HEK293 (cell line): Measurements from ENCODE around the gene PTGES2.

Experiments
- FEZF1 ChIP-seq: fragments of 450-650 bp; formaldehyde crosslinking; IDR thresholded peaks from 2 replicates; pipeline ENCODE4 v1.5.1; 2016; ENCODE audit warnings: missing biosample characterization, missing genetic modification characterization
- GLI2 ChIP-seq: fragments of 450-650 bp; formaldehyde crosslinking; IDR thresholded peaks from 2 replicates; pipeline ENCODE4; 2017; ENCODE audit warnings: missing biosample characterization, missing genetic modification characterization, low read depth, borderline replicate concordance
- HOXA7 ChIP-seq: sonication (generic); formaldehyde crosslinking; IDR thresholded peaks from 2 replicates; pipeline ENCODE4 v1.8.1; 2022; ENCODE audit warnings: missing genetic modification reagents, borderline replicate concordance
- KLF10 ChIP-seq: fragments of 450-650 bp; IDR thresholded peaks from 2 replicates; pipeline ENCODE4 v1.5.1; 2018; ENCODE audit warnings: missing biosample characterization, mild to moderate bottlenecking, missing genetic modification characterization
- MYNN ChIP-seq: fragments of 450-650 bp; formaldehyde crosslinking; IDR thresholded peaks from 2 replicates; pipeline ENCODE4 v1.5.1; 2016; ENCODE audit warnings: missing biosample characterization, missing genetic modification characterization, borderline replicate concordance
- SP3 ChIP-seq: fragments of 450-650 bp; formaldehyde crosslinking; IDR thresholded peaks from 2 replicates; pipeline ENCODE4 v1.5.1; 2016; ENCODE audit warnings: missing biosample characterization, missing genetic modification characterization
- YY1 ChIP-seq: fragments of 450-650 bp; formaldehyde crosslinking; IDR thresholded peaks from 2 replicates; pipeline ENCODE4 v1.5.1; 2018; ENCODE audit warnings: missing biosample characterization, missing genetic modification characterization
- ZBTB17 ChIP-seq: fragments of 450-650 bp; formaldehyde crosslinking; IDR thresholded peaks from 2 replicates; pipeline ENCODE4 v1.5.1; 2016; ENCODE audit warnings: missing biosample characterization, missing genetic modification characterization
- ZNF114 ChIP-seq: fragments of 450-650 bp; formaldehyde crosslinking; IDR thresholded peaks from 2 replicates; pipeline ENCODE4 v1.5.0; 2017; ENCODE audit warnings: missing biosample characterization, missing genetic modification characterization
- ZNF133 ChIP-seq: fragments of 450-650 bp; formaldehyde crosslinking; IDR thresholded peaks from 2 replicates; pipeline ENCODE4 v1.5.1; 2016; ENCODE audit warnings: missing biosample characterization, missing genetic modification characterization
- ZNF146 ChIP-seq: fragments of 450-650 bp; formaldehyde crosslinking; IDR thresholded peaks from 2 replicates; pipeline ENCODE4 v1.5.1; 2016; ENCODE audit warnings: missing biosample characterization, missing genetic modification characterization
- ZNF221 ChIP-seq: fragments of 450-650 bp; formaldehyde crosslinking; IDR thresholded peaks from 2 replicates; pipeline ENCODE4 v1.5.1; 2017; ENCODE audit warnings: missing biosample characterization, missing genetic modification characterization, borderline replicate concordance
- ZNF341 ChIP-seq: fragments of 450-650 bp; formaldehyde crosslinking; IDR thresholded peaks from 2 replicates; pipeline ENCODE4; 2016; ENCODE audit warnings: low read depth, missing biosample characterization, missing genetic modification characterization
- ZNF37A ChIP-seq: fragments of 450-650 bp; IDR thresholded peaks from 2 replicates; pipeline ENCODE4 v1.5.1; 2018; ENCODE audit warnings: missing biosample characterization, missing genetic modification characterization
- ZNF521 ChIP-seq: fragments of 450-650 bp; formaldehyde crosslinking; IDR thresholded peaks from 2 replicates; pipeline ENCODE4 v1.5.1; 2017; ENCODE audit warnings: missing biosample characterization, mild to moderate bottlenecking, missing genetic modification characterization
- ZNF548 ChIP-seq: fragments of 450-650 bp; formaldehyde crosslinking; IDR thresholded peaks from 2 replicates; pipeline ENCODE4 v1.5.1; 2016; ENCODE audit warnings: missing biosample characterization, missing genetic modification characterization
- ZNF610 ChIP-seq: fragments of 450-650 bp; formaldehyde crosslinking; IDR thresholded peaks from 2 replicates; pipeline ENCODE4 v1.5.1; 2016; ENCODE audit warnings: missing biosample characterization, missing genetic modification characterization, borderline replicate concordance
- ZNF707 ChIP-seq: fragments of 450-650 bp; formaldehyde crosslinking; IDR thresholded peaks from 2 replicates; pipeline ENCODE4 v1.5.1; 2016; ENCODE audit warnings: missing biosample characterization, missing genetic modification characterization
- ZNF777 ChIP-seq: fragments of 450-650 bp; formaldehyde crosslinking; IDR thresholded peaks from 2 replicates; pipeline ENCODE4 v1.5.1; 2017; ENCODE audit warnings: missing biosample characterization, missing genetic modification characterization, borderline replicate concordance
- TF ChIP-seq, protein P1 (sequence below): fragments of 450-650 bp; formaldehyde crosslinking; IDR thresholded peaks from 2 replicates; pipeline ENCODE4 v1.5.1; 2016; ENCODE audit warnings: missing biosample characterization, missing genetic modification characterization
- TF ChIP-seq, protein P2 (sequence below): fragments of 450-650 bp; formaldehyde crosslinking; IDR thresholded peaks from 2 replicates; pipeline ENCODE4 v1.5.1; 2016; ENCODE audit warnings: missing biosample characterization, missing genetic modification characterization
- TF ChIP-seq, protein P3 (sequence below): fragments of 450-650 bp; formaldehyde crosslinking; IDR thresholded peaks from 2 replicates; pipeline ENCODE4 v1.5.1; 2016; ENCODE audit warnings: missing biosample characterization, missing genetic modification characterization
- TF ChIP-seq, protein P4 (sequence below): fragments of 450-650 bp; formaldehyde crosslinking; IDR thresholded peaks from 2 replicates; pipeline ENCODE4 v1.5.1; 2016; ENCODE audit warnings: missing biosample characterization, missing genetic modification characterization
- TF ChIP-seq, protein P5 (sequence below): fragments of 450-650 bp; formaldehyde crosslinking; IDR thresholded peaks from 2 replicates; pipeline ENCODE4 v1.5.1; 2016; ENCODE audit warnings: missing biosample characterization, missing genetic modification characterization
- TF ChIP-seq, protein P6 (sequence below): fragments of 450-650 bp; formaldehyde crosslinking; IDR thresholded peaks from 2 replicates; pipeline ENCODE4 v1.5.1; 2016; ENCODE audit warnings: missing biosample characterization, missing genetic modification characterization, low read depth

Gene PTGES2

DNA sequence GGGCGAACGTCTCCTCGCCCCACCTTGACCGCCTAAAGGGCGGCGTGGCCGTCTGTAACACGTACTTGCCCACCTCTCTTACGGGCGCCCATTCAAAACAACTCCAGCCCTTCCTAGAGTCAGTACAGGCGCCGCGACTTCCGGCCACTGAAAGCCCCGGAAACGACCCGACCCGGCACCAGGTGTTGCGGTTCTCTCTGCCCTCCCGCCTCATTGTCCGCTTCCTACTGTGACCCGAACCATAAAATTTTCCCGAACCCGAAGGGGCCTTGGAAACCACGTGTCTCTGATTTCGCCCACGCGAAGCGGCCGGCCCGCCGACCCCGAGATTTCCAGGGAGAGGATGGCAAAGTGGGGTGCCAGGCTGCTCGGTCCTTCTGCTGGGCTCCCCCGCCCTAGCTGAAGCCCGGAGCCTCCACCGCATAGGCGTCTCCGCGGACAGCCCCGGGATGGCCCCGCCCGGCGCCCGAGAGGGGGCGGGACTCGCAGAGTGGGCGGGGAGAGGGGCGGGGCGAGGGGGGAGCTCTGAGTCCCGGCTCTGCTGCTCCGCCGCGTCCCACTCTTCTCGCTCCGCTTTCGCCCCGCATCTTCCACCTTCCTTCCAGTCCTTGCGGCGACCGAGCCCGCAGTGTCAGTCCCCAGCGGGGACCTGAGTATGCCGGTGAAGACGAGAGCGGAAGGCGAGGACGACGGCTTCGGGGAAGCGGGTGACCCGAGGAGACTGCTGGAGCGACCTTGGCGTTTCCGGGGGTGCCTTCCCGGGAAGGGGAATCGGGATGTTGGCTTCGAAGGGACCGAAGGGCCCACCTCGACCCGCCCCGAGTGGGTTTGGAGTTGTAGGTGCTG lies 684 bp upstream of the PTGES2 start (continued):
- TF ChIP-seq ZBTB17 (tag by site-specific recombination): peak; percentile 33; the same call in 1 of the 2 replicates
- TF ChIP-seq ZNF114 (tag by site-specific recombination): no peak
- no peak for TF ChIP-seq ZNF521 (tag by site-specific recombination)
- no peak for TF ChIP-seq ZNF548 (tag by site-specific recombination)
- no peak for TF ChIP-seq ZNF37A (tag by site-specific recombination)
- no peak for TF ChIP-seq FEZF1 (tag by site-specific recombination)
- TF ChIP-seq, protein P1, sequence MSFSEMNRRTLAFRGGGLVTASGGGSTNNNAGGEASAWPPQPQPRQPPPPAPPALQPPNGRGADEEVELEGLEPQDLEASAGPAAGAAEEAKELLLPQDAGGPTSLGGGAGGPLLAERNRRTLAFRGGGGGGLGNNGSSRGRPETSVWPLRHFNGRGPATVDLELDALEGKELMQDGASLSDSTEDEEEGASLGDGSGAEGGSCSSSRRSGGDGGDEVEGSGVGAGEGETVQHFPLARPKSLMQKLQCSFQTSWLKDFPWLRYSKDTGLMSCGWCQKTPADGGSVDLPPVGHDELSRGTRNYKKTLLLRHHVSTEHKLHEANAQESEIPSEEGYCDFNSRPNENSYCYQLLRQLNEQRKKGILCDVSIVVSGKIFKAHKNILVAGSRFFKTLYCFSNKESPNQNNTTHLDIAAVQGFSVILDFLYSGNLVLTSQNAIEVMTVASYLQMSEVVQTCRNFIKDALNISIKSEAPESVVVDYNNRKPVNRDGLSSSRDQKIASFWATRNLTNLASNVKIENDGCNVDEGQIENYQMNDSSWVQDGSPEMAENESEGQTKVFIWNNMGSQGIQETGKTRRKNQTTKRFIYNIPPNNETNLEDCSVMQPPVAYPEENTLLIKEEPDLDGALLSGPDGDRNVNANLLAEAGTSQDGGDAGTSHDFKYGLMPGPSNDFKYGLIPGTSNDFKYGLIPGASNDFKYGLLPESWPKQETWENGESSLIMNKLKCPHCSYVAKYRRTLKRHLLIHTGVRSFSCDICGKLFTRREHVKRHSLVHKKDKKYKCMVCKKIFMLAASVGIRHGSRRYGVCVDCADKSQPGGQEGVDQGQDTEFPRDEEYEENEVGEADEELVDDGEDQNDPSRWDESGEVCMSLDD (tag by site-specific recombination): no peak
- TF ChIP-seq, protein P2, sequence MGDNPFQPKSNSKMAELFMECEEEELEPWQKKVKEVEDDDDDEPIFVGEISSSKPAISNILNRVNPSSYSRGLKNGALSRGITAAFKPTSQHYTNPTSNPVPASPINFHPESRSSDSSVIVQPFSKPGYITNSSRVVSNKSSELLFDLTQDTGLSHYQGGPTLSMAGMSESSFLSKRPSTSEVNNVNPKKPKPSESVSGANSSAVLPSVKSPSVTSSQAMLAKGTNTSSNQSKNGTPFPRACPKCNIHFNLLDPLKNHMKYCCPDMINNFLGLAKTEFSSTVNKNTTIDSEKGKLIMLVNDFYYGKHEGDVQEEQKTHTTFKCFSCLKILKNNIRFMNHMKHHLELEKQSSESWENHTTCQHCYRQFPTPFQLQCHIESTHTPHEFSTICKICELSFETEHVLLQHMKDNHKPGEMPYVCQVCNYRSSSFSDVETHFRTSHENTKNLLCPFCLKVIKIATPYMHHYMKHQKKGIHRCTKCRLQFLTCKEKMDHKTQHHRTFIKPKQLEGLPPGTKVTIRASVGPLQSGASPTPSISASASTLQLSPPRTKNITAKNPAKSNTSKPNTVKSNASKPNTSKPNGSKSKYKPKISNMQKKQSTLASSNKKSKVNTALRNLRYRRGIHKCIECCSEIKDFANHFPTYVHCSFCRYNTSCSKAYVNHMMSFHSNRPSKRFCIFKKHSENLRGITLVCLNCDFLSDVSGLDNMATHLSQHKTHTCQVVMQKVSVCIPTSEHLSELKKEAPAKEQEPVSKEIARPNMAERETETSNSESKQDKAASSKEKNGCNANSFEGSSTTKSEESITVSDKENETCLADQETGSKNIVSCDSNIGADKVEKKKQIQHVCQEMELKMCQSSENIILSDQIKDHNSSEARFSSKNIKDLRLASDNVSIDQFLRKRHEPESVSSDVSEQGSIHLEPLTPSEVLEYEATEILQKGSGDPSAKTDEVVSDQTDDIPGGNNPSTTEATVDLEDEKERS (tag by site-specific recombination): no peak
- TF ChIP-seq ZNF341: 0 out of 2 replicates have a peak, but pooled peaks have one; percentile 16
- TF ChIP-seq KLF10 (tag by site-specific recombination): no peak
- no peak for TF ChIP-seq MYNN
- TF ChIP-seq ZNF146 (tag by site-specific recombination): no peak
- TF ChIP-seq SP3: peak; percentile 95
- TF ChIP-seq ZNF221 (tag by site-specific recombination): no peak
- no peak for TF ChIP-seq ZNF707
- no peak for TF ChIP-seq HOXA7
- no peak for TF ChIP-seq ZNF610 (tag by site-specific recombination)
- TF ChIP-seq, protein P3, sequence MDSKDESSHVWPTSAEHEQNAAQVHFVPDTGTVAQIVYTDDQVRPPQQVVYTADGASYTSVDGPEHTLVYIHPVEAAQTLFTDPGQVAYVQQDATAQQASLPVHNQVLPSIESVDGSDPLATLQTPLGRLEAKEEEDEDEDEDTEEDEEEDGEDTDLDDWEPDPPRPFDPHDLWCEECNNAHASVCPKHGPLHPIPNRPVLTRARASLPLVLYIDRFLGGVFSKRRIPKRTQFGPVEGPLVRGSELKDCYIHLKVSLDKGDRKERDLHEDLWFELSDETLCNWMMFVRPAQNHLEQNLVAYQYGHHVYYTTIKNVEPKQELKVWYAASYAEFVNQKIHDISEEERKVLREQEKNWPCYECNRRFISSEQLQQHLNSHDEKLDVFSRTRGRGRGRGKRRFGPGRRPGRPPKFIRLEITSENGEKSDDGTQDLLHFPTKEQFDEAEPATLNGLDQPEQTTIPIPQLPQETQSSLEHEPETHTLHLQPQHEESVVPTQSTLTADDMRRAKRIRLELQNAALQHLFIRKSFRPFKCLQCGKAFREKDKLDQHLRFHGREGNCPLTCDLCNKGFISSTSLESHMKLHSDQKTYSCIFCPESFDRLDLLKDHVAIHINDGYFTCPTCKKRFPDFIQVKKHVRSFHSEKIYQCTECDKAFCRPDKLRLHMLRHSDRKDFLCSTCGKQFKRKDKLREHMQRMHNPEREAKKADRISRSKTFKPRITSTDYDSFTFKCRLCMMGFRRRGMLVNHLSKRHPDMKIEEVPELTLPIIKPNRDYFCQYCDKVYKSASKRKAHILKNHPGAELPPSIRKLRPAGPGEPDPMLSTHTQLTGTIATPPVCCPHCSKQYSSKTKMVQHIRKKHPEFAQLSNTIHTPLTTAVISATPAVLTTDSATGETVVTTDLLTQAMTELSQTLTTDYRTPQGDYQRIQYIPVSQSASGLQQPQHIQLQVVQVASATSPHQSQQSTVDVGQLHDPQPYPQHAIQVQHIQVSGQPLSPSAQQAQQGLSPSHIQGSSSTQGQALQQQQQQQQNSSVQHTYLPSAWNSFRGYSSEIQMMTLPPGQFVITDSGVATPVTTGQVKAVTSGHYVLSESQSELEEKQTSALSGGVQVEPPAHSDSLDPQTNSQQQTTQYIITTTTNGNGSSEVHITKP (tag by site-specific recombination): no peak
- no peak for TF ChIP-seq ZNF133
- TF ChIP-seq, protein P4, sequence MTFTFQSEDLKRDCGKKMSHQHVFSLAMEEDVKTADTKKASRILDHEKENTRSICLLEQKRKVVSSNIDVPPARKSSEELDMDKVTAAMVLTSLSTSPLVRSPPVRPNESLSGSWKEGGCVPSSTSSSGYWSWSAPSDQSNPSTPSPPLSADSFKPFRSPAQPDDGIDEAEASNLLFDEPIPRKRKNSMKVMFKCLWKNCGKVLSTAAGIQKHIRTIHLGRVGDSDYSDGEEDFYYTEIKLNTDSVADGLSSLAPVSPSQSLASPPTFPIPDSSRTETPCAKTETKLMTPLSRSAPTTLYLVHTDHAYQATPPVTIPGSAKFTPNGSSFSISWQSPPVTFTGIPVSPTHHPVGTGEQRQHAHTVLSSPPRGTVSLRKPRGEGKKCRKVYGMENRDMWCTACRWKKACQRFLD: no peak
- TF ChIP-seq, protein P5, sequence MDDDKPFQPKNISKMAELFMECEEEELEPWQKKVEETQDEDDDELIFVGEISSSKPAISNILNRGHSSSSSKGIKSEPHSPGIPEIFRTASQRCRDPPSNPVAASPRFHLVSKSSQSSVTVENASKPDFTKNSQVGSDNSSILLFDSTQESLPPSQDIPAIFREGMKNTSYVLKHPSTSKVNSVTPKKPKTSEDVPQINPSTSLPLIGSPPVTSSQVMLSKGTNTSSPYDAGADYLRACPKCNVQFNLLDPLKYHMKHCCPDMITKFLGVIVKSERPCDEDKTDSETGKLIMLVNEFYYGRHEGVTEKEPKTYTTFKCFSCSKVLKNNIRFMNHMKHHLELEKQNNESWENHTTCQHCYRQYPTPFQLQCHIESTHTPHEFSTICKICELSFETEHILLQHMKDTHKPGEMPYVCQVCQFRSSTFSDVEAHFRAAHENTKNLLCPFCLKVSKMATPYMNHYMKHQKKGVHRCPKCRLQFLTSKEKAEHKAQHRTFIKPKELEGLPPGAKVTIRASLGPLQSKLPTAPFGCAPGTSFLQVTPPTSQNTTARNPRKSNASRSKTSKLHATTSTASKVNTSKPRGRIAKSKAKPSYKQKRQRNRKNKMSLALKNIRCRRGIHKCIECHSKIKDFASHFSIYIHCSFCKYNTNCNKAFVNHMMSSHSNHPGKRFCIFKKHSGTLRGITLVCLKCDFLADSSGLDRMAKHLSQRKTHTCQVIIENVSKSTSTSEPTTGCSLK (tag by site-specific recombination): no peak
- TF ChIP-seq GLI2 (tag by site-specific recombination): no peak
- TF ChIP-seq, protein P6, sequence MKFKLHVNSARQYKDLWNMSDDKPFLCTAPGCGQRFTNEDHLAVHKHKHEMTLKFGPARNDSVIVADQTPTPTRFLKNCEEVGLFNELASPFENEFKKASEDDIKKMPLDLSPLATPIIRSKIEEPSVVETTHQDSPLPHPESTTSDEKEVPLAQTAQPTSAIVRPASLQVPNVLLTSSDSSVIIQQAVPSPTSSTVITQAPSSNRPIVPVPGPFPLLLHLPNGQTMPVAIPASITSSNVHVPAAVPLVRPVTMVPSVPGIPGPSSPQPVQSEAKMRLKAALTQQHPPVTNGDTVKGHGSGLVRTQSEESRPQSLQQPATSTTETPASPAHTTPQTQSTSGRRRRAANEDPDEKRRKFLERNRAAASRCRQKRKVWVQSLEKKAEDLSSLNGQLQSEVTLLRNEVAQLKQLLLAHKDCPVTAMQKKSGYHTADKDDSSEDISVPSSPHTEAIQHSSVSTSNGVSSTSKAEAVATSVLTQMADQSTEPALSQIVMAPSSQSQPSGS (tag by site-specific recombination): no peak
- TF ChIP-seq YY1 (tag by site-specific recombination): no peak
- 0 out of 2 replicates have a peak, but pooled peaks have one; percentile 29 for TF ChIP-seq ZNF777
